ENCODE results near the gene DFFB. TPM values are rescaled to one million over a fixed set of nuclear protein-coding genes. Genes with fewer than 3 reads are reported as not detected.

Gene DFFB
- total and polyA plus RNA-seq, 2 of the 13 experiments (the other 11 are each of a cell fraction or from before 2014, with no cell fraction given), result 4.6 to 9.3 TPM

DNA sequence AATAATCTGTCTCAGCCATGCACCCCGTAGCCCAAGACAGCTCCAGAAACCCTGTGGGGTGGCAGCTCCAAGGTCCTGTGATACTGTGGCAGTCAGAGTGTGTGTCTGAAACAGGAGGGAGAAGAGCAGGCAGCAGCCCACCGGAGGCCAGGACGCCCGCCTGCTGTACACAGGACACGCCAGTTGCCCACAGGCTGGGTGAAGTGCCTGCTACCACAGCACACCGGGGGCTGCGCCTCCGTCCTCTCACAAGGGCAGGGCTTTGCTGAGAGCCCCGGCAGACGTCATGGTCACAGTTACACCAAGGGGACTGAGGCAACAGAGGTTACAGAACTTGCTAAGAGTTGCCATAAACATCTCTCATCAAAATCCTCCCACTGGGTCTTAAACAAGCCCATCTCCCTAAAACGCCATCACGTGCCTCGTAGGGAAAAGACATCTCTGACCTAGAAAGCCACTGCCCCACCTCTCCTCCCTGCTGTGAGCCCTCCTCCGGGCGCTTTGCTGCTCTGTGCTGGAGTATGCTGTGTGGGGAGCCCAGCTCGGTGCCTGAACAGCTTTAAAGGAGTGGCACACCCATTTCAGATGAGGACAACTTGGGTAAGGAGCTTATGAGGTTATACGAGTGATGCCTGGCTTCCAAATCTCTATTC, 37.5 kb downstream of the DFFB start:
- Histone ChIP-seq H3K27me3 (ENCODE audit: control insufficient read depth in 1 of 2, insufficient read depth in 2 of 2, low read length in 2 of 2) (no peaks in the 10 kb centered on the region; a peak in 1 of 5 replicates), H3K36me3 (replicated peaks in 1 of 2; ENCODE audit: control insufficient read depth in 1 of 2, insufficient read depth in 2 of 2, low read length in 2 of 2) (peaks cover 16 to 35% of the 10 kb centered on the region in 2 experiments; a peak in 4 of 5 replicates), H3K4me3 (replicated peaks in 1 of 3; ENCODE audit: insufficient read depth in 1 of 3, low read depth in 2 of 3, low read length in 3 of 3) (no peak overlapping the region), H3K4me2 (ENCODE audit: low read depth, low read length) (no peak overlapping the region), H2AFZ (ENCODE audit: low read length) (no peak overlapping the region), H3K4me1 (ENCODE audit: insufficient read depth, low read length) (peaks cover 19% of the 10 kb centered on the region; the same call in 1 of the 2 replicates), H4K20me1 (ENCODE audit: insufficient read depth, low read length) (no peaks in the 10 kb centered on the region), H3K27ac (ENCODE audit: extremely low read length, insufficient read depth, low read length) (no peak overlapping the region), H3K9me3 (ENCODE audit: low read length) (peaks cover 4% of the 10 kb centered on the region; the same call in 1 of the 2 replicates), H3K9ac (ENCODE audit: insufficient read depth, low read depth, low read length) (no peak overlapping the region), H3K79me2 (ENCODE audit: insufficient read depth, low read length) (peaks cover 67% of the 10 kb centered on the region)
- BruUV-seq (replicated peaks), result no TSS peak
- DNase-seq (ENCODE audit: low spot score), result no peak
- in situ Hi-C loops (cut with HindIII; ENCODE audit: extremely low pct_ligation_motif_present, low pct_unique_long_range_greater_than_20kb) (no loop called here), intact Hi-C loops (cut with micrococcal nuclease; ENCODE audit: unreplicated experiment) (no loop called here)
- ChIA-PET CTCF (ENCODE audit: low intra/inter-chr PET ratio, low total read pairs) (no interaction called here), POLR2A (no interaction called here)
- FAIRE-seq, result no peak
- no peak for ATAC-seq
- WGBS (ENCODE audit: low lambda C conversion rate), result 95% methylated on average over 8 of the region's 17 CpGs
- no peak for TF ChIP-seq ZNF563 (CRISPR knock-in tag; IDR thresholded peaks at IDR 0.05)
- no peak for TF ChIP-seq RFXAP (CRISPR knock-in tag; IDR thresholded peaks at IDR 0.05; ENCODE audit: borderline replicate concordance)
- no peak for TF ChIP-seq HOXD1 (CRISPR knock-in tag; IDR thresholded peaks at IDR 0.05)
- no peak for TF ChIP-seq ZNF30 (CRISPR knock-in tag; IDR thresholded peaks at IDR 0.05)
- peak; percentile 26 for TF ChIP-seq AGO2 (optimal IDR thresholded peaks at IDR 0.05; ENCODE audit: low read depth, low read length)
- TF ChIP-seq PAWR (CRISPR knock-in tag; IDR thresholded peaks at IDR 0.05; ENCODE audit: borderline replicate concordance), result no peak
- TF ChIP-seq NR3C1 (CRISPR knock-in tag; IDR thresholded peaks at IDR 0.05), result no peak
- TF ChIP-seq, protein P1, sequence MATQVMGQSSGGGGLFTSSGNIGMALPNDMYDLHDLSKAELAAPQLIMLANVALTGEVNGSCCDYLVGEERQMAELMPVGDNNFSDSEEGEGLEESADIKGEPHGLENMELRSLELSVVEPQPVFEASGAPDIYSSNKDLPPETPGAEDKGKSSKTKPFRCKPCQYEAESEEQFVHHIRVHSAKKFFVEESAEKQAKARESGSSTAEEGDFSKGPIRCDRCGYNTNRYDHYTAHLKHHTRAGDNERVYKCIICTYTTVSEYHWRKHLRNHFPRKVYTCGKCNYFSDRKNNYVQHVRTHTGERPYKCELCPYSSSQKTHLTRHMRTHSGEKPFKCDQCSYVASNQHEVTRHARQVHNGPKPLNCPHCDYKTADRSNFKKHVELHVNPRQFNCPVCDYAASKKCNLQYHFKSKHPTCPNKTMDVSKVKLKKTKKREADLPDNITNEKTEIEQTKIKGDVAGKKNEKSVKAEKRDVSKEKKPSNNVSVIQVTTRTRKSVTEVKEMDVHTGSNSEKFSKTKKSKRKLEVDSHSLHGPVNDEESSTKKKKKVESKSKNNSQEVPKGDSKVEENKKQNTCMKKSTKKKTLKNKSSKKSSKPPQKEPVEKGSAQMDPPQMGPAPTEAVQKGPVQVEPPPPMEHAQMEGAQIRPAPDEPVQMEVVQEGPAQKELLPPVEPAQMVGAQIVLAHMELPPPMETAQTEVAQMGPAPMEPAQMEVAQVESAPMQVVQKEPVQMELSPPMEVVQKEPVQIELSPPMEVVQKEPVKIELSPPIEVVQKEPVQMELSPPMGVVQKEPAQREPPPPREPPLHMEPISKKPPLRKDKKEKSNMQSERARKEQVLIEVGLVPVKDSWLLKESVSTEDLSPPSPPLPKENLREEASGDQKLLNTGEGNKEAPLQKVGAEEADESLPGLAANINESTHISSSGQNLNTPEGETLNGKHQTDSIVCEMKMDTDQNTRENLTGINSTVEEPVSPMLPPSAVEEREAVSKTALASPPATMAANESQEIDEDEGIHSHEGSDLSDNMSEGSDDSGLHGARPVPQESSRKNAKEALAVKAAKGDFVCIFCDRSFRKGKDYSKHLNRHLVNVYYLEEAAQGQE (IDR thresholded peaks at IDR 0.05; ENCODE audit: borderline replicate concordance in 1 of 2, low read depth in 1 of 2, low read length in 2 of 2), result no peak

Data from HepG2 (cell line).